Measurements from ENCODE around the gene BBOX1.

DNA sequence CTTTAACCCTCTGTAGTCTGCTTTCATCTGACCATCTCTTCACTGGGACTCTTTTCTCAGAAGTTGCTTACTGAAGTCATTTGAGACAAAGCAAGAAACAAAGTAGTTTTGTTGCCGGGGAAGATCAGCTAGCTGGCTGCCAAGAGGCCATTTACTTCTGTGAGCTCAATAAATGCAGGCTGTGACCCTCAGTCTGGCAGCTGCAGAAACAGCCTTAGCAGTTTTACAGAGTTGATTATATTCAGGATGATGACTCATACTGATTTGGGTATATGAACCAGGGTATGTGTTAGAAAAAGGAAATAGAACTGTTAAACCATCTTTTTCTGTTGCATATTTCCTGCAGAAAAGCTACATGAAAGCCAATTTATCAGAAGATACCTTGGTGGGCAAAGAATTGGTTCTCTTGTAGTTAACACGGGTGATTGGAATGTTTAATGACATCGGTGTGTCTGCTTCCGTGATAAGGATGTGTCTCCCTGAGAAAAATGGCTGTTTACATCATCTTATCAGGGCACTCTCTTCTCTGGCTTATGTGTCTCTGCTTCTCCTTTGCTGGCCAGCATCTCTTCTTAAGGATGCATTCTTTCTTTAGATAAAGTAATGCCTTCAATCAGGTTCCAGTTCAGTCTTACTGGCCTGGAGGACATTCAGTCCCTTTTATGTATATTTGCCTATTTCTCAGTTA is 28.2 kb upstream of the BBOX1 start:
- TF ChIP-seq GATA2 (IDR thresholded peaks at IDR 0.05; ENCODE audit: low read depth, low read length) (no peak), GATA3 (IDR thresholded peaks at IDR 0.05; ENCODE audit: low read depth, low read length) (no peak)
